Measurements from ENCODE around the gene PELI2. TPM values are rescaled to one million over a fixed set of nuclear protein-coding genes. Genes with fewer than 3 reads are reported as not detected.

Gene PELI2
- total RNA-seq, 1 experiment from 2014 or later, result 23.5 TPM

DNA sequence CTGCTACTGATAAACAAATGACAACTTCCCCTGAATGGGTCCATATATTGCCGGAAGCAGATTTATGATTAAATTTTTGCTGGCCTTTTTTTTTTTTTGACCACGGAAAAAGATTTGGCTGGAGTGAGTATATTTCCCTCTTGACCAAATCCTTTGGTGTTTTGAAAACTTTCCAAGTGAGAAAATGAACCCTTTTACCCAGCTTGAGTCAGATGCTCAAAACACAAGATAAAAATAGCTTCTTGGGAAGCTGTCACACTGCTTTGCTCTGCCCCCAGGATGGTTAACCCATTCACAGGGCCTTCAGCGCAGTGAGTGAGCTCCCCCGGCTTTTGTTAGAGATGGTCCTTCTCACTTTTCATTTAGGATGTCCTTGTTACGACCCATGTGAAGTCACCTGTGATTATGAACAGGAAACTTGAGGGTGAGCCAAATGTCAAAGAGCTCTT, 224.3 kb downstream of the PELI2 start (continued):
- TF ChIP-seq ESRRA (CRISPR knock-in tag; IDR thresholded peaks at IDR 0.05; ENCODE audit: borderline replicate concordance), result no peak

DNA sequence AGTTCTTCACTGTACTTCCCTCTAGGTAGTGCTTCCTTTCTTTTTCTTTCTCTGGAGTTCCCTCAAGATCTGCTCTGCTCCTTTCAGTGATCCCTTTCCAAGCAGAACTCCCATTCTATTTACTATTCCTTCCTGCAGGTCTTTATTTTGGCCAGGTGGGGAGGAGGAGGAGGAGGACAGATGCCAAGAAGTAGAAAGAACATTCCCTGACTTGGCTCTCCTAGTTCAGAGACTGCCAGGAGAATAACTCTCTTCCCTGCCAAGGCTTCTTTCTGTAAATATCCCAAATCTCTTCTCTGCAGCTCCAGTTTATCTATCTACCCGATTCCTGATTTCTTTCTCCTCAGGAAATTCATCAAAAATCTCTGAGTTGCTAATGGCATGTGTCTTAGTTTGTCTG, 231.7 kb downstream of the PELI2 start:
- TF ChIP-seq ETV6 (CRISPR knock-in tag; IDR thresholded peaks at IDR 0.05), result no peak
- no peak for TF ChIP-seq ZNF671 (CRISPR knock-in tag; IDR thresholded peaks at IDR 0.05)
- TF ChIP-seq ZNF121 (CRISPR knock-in tag; IDR thresholded peaks at IDR 0.05), result no peak
- TF ChIP-seq ZNF416 (CRISPR knock-in tag; IDR thresholded peaks at IDR 0.05), result no peak
- TF ChIP-seq FOXJ3 (CRISPR knock-in tag; IDR thresholded peaks at IDR 0.05; ENCODE audit: borderline replicate concordance), result no peak
- no peak for TF ChIP-seq CREM (CRISPR knock-in tag; IDR thresholded peaks at IDR 0.05)
- TF ChIP-seq, protein P1, sequence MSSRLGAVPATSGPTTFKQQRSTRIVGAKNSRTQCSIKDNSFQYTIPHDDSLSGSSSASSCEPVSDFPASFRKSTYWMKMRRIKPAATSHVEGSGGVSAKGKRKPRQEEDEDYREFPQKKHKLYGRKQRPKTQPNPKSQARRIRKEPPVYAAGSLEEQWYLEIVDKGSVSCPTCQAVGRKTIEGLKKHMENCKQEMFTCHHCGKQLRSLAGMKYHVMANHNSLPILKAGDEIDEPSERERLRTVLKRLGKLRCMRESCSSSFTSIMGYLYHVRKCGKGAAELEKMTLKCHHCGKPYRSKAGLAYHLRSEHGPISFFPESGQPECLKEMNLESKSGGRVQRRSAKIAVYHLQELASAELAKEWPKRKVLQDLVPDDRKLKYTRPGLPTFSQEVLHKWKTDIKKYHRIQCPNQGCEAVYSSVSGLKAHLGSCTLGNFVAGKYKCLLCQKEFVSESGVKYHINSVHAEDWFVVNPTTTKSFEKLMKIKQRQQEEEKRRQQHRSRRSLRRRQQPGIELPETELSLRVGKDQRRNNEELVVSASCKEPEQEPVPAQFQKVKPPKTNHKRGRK (CRISPR knock-in tag; IDR thresholded peaks at IDR 0.05; ENCODE audit: borderline replicate concordance), result no peak
- TF ChIP-seq, protein P2, sequence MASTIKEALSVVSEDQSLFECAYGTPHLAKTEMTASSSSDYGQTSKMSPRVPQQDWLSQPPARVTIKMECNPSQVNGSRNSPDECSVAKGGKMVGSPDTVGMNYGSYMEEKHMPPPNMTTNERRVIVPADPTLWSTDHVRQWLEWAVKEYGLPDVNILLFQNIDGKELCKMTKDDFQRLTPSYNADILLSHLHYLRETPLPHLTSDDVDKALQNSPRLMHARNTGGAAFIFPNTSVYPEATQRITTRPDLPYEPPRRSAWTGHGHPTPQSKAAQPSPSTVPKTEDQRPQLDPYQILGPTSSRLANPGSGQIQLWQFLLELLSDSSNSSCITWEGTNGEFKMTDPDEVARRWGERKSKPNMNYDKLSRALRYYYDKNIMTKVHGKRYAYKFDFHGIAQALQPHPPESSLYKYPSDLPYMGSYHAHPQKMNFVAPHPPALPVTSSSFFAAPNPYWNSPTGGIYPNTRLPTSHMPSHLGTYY (CRISPR knock-in tag; IDR thresholded peaks at IDR 0.05), result no peak
- TF ChIP-seq, protein P3, sequence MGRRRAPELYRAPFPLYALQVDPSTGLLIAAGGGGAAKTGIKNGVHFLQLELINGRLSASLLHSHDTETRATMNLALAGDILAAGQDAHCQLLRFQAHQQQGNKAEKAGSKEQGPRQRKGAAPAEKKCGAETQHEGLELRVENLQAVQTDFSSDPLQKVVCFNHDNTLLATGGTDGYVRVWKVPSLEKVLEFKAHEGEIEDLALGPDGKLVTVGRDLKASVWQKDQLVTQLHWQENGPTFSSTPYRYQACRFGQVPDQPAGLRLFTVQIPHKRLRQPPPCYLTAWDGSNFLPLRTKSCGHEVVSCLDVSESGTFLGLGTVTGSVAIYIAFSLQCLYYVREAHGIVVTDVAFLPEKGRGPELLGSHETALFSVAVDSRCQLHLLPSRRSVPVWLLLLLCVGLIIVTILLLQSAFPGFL (CRISPR knock-in tag; IDR thresholded peaks at IDR 0.05; ENCODE audit: borderline replicate concordance), result no peak
- no peak for TF ChIP-seq HMGA2 (CRISPR knock-in tag; IDR thresholded peaks at IDR 0.05)
- ATAC-seq (no peak), DNase-seq (ENCODE audit: low spot score) (no peak)
- Mint-ChIP-seq H3K4me1 (no peaks in the 10 kb centered on the region), H3K27ac (no peak overlapping the region), H3K36me3 (peaks cover 5% of the 10 kb centered on the region), H3K27me3 (ENCODE audit: low read depth) (no peaks in the 10 kb centered on the region), H3K4me3 (no peak overlapping the region), H3K9me3 (peaks cover 10% of the 10 kb centered on the region)
- ChIA-PET POLR2A (no interaction called here), CTCF (no interaction called here)

Data from WTC11 (cell line).